ENCODE data around the gene DHRS3.
"Not testable (repeated sequence)": the region's sequence is repeated elsewhere in the genome, so short reads cannot be mapped to it uniquely, and the experiment has no call there.

DHRS3 gene

GRCh38 chr1:12540580-12541273, 77.3 kb downstream of the DHRS3 start:
- no peak for DNase-seq (ENCODE audit: low spot score)
- no peak for FAIRE-seq

DNA sequence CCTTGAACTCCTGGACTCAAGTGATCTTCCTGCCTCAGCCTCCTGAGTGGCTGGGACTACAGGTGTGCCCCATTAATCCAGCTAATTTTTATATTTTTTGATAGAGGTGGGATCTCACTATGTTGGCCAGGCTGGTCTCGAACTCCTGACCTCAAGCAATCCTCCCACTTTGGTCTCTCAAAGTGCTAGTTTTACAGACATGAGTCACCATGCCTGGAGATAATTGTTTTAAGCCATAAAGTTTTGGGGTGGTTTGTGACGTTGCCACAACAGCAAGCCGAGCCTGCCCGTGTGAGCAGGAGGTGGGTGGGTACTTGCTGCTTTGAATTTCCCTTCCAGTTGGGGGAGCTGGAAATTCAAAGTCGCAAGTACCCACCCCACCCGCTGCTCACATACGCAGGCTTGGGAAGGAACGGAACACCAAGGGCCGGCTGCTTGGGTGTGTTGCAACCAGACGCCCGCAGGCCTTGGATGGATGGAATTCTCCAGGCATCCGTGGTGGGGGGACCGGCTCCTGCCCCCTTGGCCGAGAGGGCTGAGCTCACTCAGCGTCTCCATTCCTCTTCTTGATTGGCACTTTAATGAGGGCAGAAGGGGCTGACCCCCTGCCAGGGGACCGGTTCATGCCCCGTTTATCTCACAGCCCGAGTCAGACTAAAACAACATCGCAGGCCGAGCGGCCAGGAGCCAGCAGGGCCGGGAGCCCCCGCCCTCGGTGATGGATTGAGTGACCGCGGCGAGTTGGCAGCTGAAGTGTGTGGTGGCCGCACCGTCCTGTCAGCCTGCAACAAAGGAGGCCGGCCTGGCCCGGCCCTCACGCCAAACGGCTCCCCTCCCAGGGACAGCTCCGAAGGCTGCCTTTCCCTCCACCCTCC, 78.1 kb downstream of the DHRS3 start:
- DNase-seq (ENCODE audit: low spot score) = no peak
- FAIRE-seq = no peak

DNA sequence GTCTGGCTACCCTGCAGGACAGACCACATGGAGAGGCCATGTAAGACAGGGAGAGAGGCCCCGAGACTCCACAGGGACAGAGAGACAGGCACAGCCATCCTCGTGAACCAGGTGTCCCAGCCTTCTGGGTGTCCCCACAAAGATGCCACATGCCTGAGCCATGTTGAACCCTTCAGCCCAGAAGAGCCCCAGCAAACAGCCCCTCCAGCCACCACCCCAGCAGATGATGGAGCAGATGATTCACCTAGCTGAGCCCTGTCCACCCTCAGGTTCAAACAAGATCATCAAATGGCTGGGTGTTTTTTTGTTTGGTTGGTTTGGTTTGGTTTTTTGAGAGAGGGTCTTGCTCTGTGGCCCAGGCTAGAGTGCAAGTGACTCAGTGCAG, 78.7 kb downstream of the DHRS3 start:
- FAIRE-seq = no peak
- DNase-seq (ENCODE audit: low spot score) = no peak

GRCh38 chr1:12538536-12538935, 79.5 kb downstream of the DHRS3 start:
- not testable (repeated sequence) for DNase-seq (ENCODE audit: low spot score)

DNA sequence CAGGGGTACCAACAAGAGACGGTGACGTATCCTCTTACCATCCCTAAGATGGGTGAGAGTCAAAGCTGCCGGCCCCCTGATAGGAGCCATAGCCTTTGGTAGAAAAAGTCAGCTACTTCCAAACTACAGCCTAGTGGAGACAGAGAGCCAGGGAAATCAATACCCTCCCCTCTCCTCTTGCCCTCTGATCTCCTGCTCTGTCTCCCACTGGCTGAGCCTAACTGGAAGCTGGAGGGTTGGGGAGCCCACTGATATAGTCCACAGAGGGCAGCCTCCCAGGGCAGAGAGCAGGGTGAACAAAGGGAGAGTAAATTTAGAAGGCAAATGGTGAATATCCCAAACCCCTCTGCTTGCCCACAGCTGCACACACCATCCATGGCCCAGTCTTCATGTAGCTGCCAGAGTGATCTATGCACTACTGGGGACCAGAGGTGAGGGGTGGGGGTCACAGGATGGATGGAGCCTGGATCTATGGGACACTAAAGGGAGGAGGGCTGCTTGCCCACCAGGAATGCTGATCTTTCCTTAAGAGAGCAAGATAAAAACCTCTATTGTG, 80.0 kb downstream of the DHRS3 start:
- no peak for FAIRE-seq
- no peak for DNase-seq (ENCODE audit: low spot score)

More at GRCh38 chr1:12538536-12538935, 79.5 kb downstream of the DHRS3 start:
- FAIRE-seq = not testable (repeated sequence)

- DNase-seq (ENCODE audit: low spot score) = no peak
- FAIRE-seq = no peak
Measured at GRCh38 chr1:12537294-12537693, 80.7 kb downstream of the DHRS3 start.

DNA sequence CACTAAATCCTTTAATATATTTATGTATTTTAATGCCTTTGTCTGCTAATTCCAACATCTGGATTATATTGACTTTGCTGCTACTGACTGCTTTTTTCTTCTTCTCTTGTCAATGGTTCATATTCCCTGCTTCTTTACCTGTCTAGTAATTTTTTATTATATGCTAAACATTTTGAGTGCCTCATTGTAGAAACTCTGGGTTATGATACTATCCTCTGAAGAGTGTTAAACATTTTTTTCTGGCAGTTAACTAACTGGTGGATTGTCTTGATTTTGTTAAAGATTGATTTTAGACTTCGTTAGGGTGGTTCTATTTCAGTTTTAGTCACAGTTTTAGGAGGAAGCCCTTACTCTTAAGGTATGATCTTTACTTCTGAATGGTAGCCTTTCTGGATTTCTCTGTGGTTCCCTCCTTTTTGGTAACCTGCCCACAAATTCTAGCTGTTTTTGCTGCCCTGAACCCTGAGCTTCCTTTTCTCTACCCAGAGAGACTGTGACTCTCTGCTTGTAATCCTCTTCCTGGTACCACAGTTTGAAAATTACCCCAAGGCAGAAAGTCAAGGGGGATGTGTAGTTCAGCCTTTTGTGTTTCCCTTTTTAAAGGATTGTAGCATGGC, 81.9 kb downstream of the DHRS3 start:
- no peak for FAIRE-seq
- DNase-seq (ENCODE audit: low spot score) = no peak

- no peak for FAIRE-seq
- DNase-seq (ENCODE audit: low spot score) = no peak
Measured at GRCh38 chr1:12532405-12533315, 85.3 kb downstream of the DHRS3 start.

DNA sequence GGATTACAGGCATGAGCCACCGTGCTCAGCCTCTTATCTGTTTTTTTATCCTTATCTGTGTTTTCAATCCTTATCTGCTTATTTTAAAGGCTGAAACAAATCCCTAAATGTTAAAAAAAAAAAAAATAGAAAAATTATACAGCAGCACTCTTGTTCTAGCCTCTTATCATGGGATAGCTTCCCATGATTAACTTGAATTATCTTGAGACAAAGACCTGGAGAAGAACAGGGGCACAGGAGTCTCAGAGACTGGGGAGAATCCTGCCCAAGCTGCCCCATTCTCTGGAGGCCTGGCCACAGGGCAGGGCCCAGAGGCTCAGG, 86.9 kb downstream of the DHRS3 start:
- no peak for DNase-seq (ENCODE audit: low spot score)
- no peak for FAIRE-seq

DNA sequence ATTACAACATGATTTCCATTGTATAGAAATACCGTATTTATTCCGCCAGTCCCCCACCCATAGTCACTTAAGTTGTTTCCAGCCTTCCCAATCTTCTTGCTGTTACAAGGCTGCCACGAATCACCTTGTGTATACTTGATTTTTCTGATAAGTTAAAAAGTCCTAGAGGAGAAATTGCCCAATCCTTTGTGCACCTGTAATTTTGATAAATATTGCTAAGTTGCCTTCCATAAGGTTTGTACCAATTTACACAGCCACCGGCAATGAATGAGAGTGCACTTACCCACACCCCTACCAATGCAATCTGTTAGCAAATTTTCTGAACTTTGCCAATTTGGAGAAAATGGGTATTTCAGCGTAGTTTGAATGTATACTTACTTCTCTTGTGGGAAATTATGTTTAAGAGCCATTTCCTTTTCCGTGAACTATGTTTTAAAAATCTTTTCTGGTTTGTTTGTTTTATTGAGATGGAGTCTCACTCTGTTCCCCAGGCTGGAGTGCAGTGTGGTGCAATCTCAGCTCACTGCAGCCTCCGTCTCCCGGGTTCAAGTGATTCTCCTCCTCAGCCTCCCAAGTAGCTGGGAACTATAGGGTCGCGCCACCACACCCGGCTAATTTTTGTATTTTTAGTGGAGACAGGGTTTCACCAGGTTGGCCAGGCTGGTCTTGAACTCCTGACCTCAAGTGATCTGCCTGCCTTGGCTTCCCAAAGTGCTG, 87.4 kb downstream of the DHRS3 start:
- FAIRE-seq (no peak), DNase-seq (ENCODE audit: low spot score) (no peak)

GRCh38 chr1:12529640-12530174, 88.3 kb downstream of the DHRS3 start:
- FAIRE-seq (no peak), DNase-seq (ENCODE audit: low spot score) (no peak)

DNA sequence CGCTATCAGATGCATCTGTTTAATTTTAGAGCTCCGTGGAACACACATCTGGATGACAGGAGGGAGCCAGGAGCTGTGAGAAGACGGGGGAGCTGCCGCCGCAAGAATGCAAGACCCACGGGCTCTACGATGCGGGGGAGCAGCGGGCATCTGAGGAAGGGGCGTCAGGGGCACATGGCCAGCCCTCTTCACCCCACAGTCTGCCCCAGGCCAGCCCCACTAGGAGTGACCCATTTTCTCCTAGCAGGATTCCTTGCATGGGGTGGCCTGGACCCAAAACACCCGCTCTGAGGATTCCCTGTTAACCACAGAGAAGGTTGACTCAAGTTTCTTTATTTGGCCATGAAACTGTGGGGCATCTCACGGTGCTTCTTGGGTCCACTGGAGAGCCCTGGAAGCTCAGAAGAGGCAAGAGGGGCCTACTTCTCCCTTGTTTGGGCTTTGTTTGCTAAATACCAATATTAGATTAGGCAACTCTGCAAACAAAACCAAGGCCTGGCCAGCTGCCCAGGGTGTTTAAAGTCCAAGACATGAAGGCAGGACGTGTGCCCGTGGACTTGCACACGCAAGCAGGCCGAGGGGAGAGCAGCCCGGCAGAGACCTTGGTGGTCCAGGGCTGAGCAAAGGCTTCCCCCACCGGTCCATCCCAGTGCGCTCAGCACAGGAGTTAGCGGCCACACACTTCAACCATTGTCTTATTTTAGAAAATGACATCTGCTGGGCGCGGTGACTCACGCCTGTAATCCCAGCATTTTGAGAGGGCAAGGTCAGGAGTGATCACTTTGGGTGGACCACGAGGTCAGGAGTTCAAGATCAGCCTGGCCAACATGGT, 89.8 kb downstream of the DHRS3 start:
- DNase-seq (ENCODE audit: low spot score) (no peak), FAIRE-seq (no peak)

GRCh38 chr1:12527564-12527963, 90.4 kb downstream of the DHRS3 start:
- FAIRE-seq = no peak
- no peak for DNase-seq (ENCODE audit: low spot score)

DNA sequence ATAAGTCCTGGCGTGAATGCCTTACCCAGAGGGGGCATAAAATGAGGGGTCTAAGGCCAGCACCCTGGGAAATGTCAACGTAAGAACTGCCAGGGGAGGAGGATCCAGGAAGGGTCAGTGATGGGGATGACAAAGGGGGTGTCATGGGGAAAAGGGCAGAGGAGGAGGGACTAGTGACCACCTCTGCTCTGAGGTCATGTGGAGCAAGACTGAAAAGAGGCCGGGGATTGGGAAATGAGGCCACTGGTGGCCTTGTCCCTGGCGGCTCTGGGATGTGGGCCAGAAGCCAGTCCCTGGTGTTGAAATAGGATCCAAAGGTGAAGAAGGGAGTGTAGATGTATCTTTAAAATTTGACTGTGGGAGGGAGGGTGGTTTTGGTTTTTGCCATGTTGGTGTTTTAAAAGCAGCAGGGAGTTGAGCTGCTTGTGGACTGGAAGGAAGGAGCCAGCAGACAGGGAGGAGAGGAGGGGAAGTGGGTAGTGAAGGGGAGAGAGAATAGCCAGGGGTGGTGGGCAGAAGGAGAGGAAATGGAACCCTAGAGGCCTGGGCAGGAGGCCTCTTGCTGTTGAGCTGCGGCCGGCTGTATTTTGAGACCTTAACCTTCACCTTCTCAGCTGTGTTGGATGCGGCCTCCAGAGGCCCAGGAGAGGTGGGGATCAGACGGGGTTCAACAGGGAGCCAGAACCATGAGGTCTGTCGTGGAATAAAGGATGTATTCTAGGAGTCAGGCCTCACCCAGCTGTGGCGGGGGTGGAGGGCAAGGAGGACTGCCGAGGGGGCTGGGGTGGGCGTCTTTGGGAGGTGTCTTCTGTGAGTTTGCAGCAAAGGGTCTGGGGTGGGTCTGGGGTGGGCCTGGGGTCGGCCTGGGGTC, 92.5 kb downstream of the DHRS3 start:
- FAIRE-seq (no peak), DNase-seq (ENCODE audit: low spot score) (no peak)

- DNase-seq (ENCODE audit: low spot score) (no peak), FAIRE-seq (no peak)
Measured at GRCh38 chr1:12524266-12524665, 93.7 kb downstream of the DHRS3 start.

GRCh38 chr1:12522780-12523179, 95.2 kb downstream of the DHRS3 start:
- FAIRE-seq = not testable (repeated sequence)

GRCh38 chr1:12521096-12521495, 96.9 kb downstream of the DHRS3 start:
- DNase-seq (ENCODE audit: low spot score) = no peak
- FAIRE-seq = no peak

More at GRCh38 chr1:12522780-12523179, 95.2 kb downstream of the DHRS3 start:
- not testable (repeated sequence) for DNase-seq (ENCODE audit: low spot score)

GRCh38 chr1:12519693-12520364, 98.2 kb downstream of the DHRS3 start:
- DNase-seq (ENCODE audit: low spot score) = no peak
- no peak for FAIRE-seq

Data from urothelium cell line (cell line).